H1 (cell line): ENCODE data around the gene MT1G. TPM values are rescaled to one million over a fixed set of nuclear protein-coding genes. Genes with fewer than 3 reads are reported as not detected.

ENCODE experiments used
- CTCF ChIP-seq, 3 experiments: IDR thresholded peaks; 1 replicate in 2 of 3; 2 replicates in 1 of 3; pipeline versions ENCODE4 v1.5.1 to v1.6.1; 2011; ENCODE audit warnings: low read length in 3 of 3, mild to moderate bottlenecking in 3 of 3, inconsistent platforms in 2 of 3, low read depth in 1 of 3, moderate library complexity in 1 of 3; ENCODE audit not compliant: insufficient read depth in 1 of 3; ENCODE audit errors: control extremely low read depth in 1 of 3
- EZH2 ChIP-seq: fragments of 200-600 bp; sonication (generic); IDR thresholded peaks from 2 replicates; pipeline ENCODE4 v1.7.1; 2012; ENCODE audit warnings: low read depth, mild to moderate bottlenecking, moderate library complexity, low read length, inconsistent platforms; ENCODE audit not compliant: severe bottlenecking
- KDM4A ChIP-seq: IDR thresholded peaks from one replicate; pipeline ENCODE4 v1.7.1; 2012; ENCODE audit warnings: low read depth, mild to moderate bottlenecking, moderate library complexity, low read length, inconsistent platforms; ENCODE audit not compliant: severe bottlenecking
- RAD21 ChIP-seq, 2 experiments: IDR thresholded peaks in 1 of 2; conservative IDR thresholded peaks in 1 of 2; 2 replicates each; pipeline ENCODE4 v1.6.1; 2011; ENCODE audit warnings: low read depth in 2 of 2, low read length in 2 of 2, improper control_type of control experiment in 1 of 2, inconsistent platforms in 1 of 2, mild to moderate bottlenecking in 1 of 2, moderate library complexity in 1 of 2
- USF2 ChIP-seq: IDR thresholded peaks from 2 replicates; pipeline ENCODE4 v1.6.1; 2011; ENCODE audit warnings: low read length, improper control_type of control experiment
- polyA plus RNA-seq, 7 experiments: library from polyadenylated mRNA; depleted of rRNA in 3 of 7; stranded (reverse) in 5 of 7; unstranded in 2 of 7; fragments of >200 nt in 5 of 7; fragments of 200-250 nt in 2 of 7; gene quantifications; 1 replicate in 5 of 7; 2 replicates in 1 of 7; 4 replicates in 1 of 7; pipeline versions ENCODE4 v1.2.1 to v1.2.3, GENCODE V29; 2011 to 2013; ENCODE audit warnings: missing spikeins in 2 of 7, mixed read lengths in 2 of 7
- total RNA-seq: library from RNA; stranded (reverse); fragmentation: NEBNext Ultra II Directional; extraction: Animal tissue kit (Norgen Biotek cat#: 25700); gene quantifications from 2 replicates; pipeline ENCODE4 v1.2.1, GENCODE V29; 2021

Gene MT1G
- total and polyA plus RNA-seq, 2 of the 8 experiments (the other 6 are each of a cell fraction or from before 2014, with no cell fraction given) = 17.7 to 515 TPM

- peak; percentile 13 to 29 (median 26); a peak in 2 of 4 replicates for TF ChIP-seq CTCF (IDR thresholded peaks at IDR 0.05; ENCODE audit: control extremely low read depth in 1 of 3, insufficient read depth in 1 of 3, low read depth in 1 of 3, low read length in 3 of 3)
- peak; percentile 37; the same call in 1 of the 2 replicates for TF ChIP-seq USF2
- peak; percentile 49 for TF ChIP-seq KDM4A
- peak; percentile 70 for TF ChIP-seq EZH2
- TF ChIP-seq RAD21 (IDR thresholded peaks at IDR 0.05 in 1 of 2, conservative IDR thresholded peaks at IDR 0.05 in 1 of 2; ENCODE audit: low read depth in 2 of 2, low read length in 2 of 2) = peak; percentile 6 to 21; a peak in 2 of 4 replicates
- TF ChIP-seq, all 59 proteins: peak for 10
Observed at GRCh38 chr16:56647641-56648431, 20.0 kb downstream of the MT1G start (continued).
